ENCODE data around the gene LRRC75A. TPM values are rescaled to one million over a fixed set of nuclear protein-coding genes. Genes with fewer than 3 reads are reported as not detected.
"Not testable (repeated sequence)": the region's sequence is repeated elsewhere in the genome, so short reads cannot be mapped to it uniquely, and the experiment has no call there.

The LRRC75A gene
- polyA plus RNA-seq, 1 donor from 2014 or later = 0.53 TPM

- H3K4me3 ChIP-seq (ENCODE audit: low read length) = peak overlapping the region; percentile 62
- H4K20me1 ChIP-seq (ENCODE audit: insufficient read depth) = no peaks in the 10 kb centered on the region
- no peak for TF ChIP-seq TAF1 (IDR thresholded peaks at IDR 0.05; ENCODE audit: low read depth)
- TF ChIP-seq POLR2AphosphoS5 (IDR thresholded peaks at IDR 0.05) = no peak
- TF ChIP-seq, protein P1, sequence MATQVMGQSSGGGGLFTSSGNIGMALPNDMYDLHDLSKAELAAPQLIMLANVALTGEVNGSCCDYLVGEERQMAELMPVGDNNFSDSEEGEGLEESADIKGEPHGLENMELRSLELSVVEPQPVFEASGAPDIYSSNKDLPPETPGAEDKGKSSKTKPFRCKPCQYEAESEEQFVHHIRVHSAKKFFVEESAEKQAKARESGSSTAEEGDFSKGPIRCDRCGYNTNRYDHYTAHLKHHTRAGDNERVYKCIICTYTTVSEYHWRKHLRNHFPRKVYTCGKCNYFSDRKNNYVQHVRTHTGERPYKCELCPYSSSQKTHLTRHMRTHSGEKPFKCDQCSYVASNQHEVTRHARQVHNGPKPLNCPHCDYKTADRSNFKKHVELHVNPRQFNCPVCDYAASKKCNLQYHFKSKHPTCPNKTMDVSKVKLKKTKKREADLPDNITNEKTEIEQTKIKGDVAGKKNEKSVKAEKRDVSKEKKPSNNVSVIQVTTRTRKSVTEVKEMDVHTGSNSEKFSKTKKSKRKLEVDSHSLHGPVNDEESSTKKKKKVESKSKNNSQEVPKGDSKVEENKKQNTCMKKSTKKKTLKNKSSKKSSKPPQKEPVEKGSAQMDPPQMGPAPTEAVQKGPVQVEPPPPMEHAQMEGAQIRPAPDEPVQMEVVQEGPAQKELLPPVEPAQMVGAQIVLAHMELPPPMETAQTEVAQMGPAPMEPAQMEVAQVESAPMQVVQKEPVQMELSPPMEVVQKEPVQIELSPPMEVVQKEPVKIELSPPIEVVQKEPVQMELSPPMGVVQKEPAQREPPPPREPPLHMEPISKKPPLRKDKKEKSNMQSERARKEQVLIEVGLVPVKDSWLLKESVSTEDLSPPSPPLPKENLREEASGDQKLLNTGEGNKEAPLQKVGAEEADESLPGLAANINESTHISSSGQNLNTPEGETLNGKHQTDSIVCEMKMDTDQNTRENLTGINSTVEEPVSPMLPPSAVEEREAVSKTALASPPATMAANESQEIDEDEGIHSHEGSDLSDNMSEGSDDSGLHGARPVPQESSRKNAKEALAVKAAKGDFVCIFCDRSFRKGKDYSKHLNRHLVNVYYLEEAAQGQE (IDR thresholded peaks at IDR 0.05; ENCODE audit: borderline replicate concordance) = no peak
- TF ChIP-seq CTCF (IDR thresholded peaks at IDR 0.05; ENCODE audit: poor library complexity, severe bottlenecking) = no peak
- no peak for TF ChIP-seq RAD21 (conservative IDR thresholded peaks at IDR 0.05)
- no peak for TF ChIP-seq EP300 (conservative IDR thresholded peaks at IDR 0.05; ENCODE audit: poor library complexity, severe bottlenecking)
- no peak for TF ChIP-seq MXI1 (conservative IDR thresholded peaks at IDR 0.05; ENCODE audit: poor library complexity, severe bottlenecking)
- no peak for TF ChIP-seq SMC3 (conservative IDR thresholded peaks at IDR 0.05; ENCODE audit: poor library complexity)
- TF ChIP-seq EZH2 (IDR thresholded peaks at IDR 0.05; ENCODE audit: borderline replicate concordance, insufficient read depth, low read length, poor library complexity, severe bottlenecking) = no peak
- H2AFZ ChIP-seq (ENCODE audit: low read depth, low read length) = peak overlapping the region; percentile 8
- H3K27ac ChIP-seq (ENCODE audit: low read length) = no peak overlapping the region
- H3K9ac ChIP-seq (ENCODE audit: low read length) = peak overlapping the region; percentile 39
- H3K27me3 ChIP-seq (ENCODE audit: insufficient read depth, low read depth, low read length) = peaks cover 7% of the 10 kb centered on the region
- H3K79me2 ChIP-seq (replicated peaks; ENCODE audit: insufficient read depth, low read length) = no peaks in the 10 kb centered on the region
- no peaks in the 10 kb centered on the region for H3K9me2 ChIP-seq (ENCODE audit: insufficient read depth, low read length)
- H3K4me2 ChIP-seq (ENCODE audit: low read length) = no peak overlapping the region
- no peaks in the 10 kb centered on the region for H3K36me3 ChIP-seq (ENCODE audit: insufficient read depth, low read length)
- no peaks in the 10 kb centered on the region for H3F3A ChIP-seq (ENCODE audit: insufficient read depth, low read length, poor library complexity, severe bottlenecking)
- no peaks in the 10 kb centered on the region for H3K9me3 ChIP-seq (ENCODE audit: low read length)
These were observed 85.0 kb downstream of the LRRC75A start for GRCh38 chr17:16406742-16407674.

DNA sequence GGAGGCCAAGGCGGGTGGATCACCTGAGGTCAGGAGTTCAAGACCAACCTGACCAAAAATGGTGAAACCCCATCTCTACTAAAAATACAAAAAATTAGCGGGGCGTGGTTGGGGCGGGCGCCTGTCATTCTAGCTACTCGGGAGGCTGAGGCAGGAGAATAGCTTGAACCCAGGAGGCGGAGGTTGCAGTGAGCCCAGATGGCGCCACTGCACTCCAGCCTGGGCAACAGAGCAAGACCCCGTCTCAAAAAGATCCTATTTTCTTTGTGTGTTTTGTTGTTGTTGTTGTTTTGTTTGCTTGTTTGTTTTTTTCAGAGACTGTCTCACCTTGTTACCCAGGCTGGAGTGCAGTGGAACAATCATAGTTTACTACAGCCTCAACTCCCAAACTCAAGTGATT, 88.1 kb downstream of the LRRC75A start:
- H3K27me3 ChIP-seq (ENCODE audit: insufficient read depth, low read depth, low read length); H3K4me3 ChIP-seq (ENCODE audit: low read length); H3K9me3 ChIP-seq (ENCODE audit: low read length); H3K4me2 ChIP-seq (ENCODE audit: low read length); H3K9me2 ChIP-seq (ENCODE audit: insufficient read depth, low read length); H3K36me3 ChIP-seq (ENCODE audit: insufficient read depth, low read length); H3F3A ChIP-seq (ENCODE audit: insufficient read depth, low read length, poor library complexity, severe bottlenecking); H2AFZ ChIP-seq (ENCODE audit: low read depth, low read length); H3K9ac ChIP-seq (ENCODE audit: low read length); H3K27ac ChIP-seq (ENCODE audit: low read length); H4K20me1 ChIP-seq (ENCODE audit: insufficient read depth); H3K79me2 ChIP-seq (replicated peaks; ENCODE audit: insufficient read depth, low read length): not testable (repeated sequence)
